ENCODE results near the gene RRBP1.

GRCh38 chr20:17594443-17594842 lies 87.6 kb downstream of the RRBP1 start:
- TF ChIP-seq, protein P1, sequence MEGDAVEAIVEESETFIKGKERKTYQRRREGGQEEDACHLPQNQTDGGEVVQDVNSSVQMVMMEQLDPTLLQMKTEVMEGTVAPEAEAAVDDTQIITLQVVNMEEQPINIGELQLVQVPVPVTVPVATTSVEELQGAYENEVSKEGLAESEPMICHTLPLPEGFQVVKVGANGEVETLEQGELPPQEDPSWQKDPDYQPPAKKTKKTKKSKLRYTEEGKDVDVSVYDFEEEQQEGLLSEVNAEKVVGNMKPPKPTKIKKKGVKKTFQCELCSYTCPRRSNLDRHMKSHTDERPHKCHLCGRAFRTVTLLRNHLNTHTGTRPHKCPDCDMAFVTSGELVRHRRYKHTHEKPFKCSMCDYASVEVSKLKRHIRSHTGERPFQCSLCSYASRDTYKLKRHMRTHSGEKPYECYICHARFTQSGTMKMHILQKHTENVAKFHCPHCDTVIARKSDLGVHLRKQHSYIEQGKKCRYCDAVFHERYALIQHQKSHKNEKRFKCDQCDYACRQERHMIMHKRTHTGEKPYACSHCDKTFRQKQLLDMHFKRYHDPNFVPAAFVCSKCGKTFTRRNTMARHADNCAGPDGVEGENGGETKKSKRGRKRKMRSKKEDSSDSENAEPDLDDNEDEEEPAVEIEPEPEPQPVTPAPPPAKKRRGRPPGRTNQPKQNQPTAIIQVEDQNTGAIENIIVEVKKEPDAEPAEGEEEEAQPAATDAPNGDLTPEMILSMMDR (IDR thresholded peaks at IDR 0.05) = no peak
- TF ChIP-seq ZFX (IDR thresholded peaks at IDR 0.05; ENCODE audit: borderline replicate concordance) = no peak
